GM12878 (cell line): Measurements from ENCODE around the gene TPT1. TPM values are rescaled to one million over a fixed set of nuclear protein-coding genes. Genes with fewer than 3 reads are reported as not detected.

Source experiments
- ATAC-seq: fragments of 200-7000 bp; cut with Tn5 transposase; 3 replicates; pipeline ENCODE4 v1.9.1; 2020; ENCODE audit warnings: mild to moderate bottlenecking, moderate library complexity
- BruUV-seq: library from RNA; stranded (reverse); fragments of 400-500 nt; replicated peaks from 2 replicates; lab custom pipeline; 2021; lab: Mats Ljungman, UMichigan
- CTCF ChIA-PET: fragments of 300-600 bp; sonication (Branson Sonifier 250); formaldehyde crosslinking; extraction: SDS; loops from one replicate; lab custom pipeline; 2021; ENCODE audit warnings: inconsistent platforms; lab: Yijun Ruan, JAX
- POLR2A ChIA-PET: fragments of 350-600 bp; formaldehyde crosslinking; extraction: SDS; loops from one replicate; lab custom pipeline; 2021; ENCODE audit warnings: inconsistent platforms; lab: Charles Lee
- RAD21 ChIA-PET: fragments of 300-600 bp; sonication (Branson Sonifier 250); formaldehyde crosslinking; loops from one replicate; lab custom pipeline; 2023; ENCODE audit warnings: antibody characterized with exemption; ENCODE audit not compliant: unreplicated experiment; lab: Charles Lee
- SMC1A ChIA-PET: fragments of 300-600 bp; sonication (Branson Sonifier 250); formaldehyde crosslinking; loops from one replicate; lab custom pipeline; 2023; ENCODE audit not compliant: unreplicated experiment, uncharacterized antibody; lab: Charles Lee
- DNase-seq: peaks from one replicate; pipeline ENCODE4 v3.0.0-alpha.2; 2011; ENCODE audit warnings: low read depth, low spot score
- FAIRE-seq: peaks from 3 replicates; lab custom pipeline; 2011; peaks lifted over from hg19 to GRCh38; lab: Jason Lieb, UNC
- H2AFZ ChIP-seq: 2 replicates; pipeline ENCODE4 v1.6.0; 2011; ENCODE audit warnings: low read depth, low read length, control low read depth; ENCODE audit not compliant: control insufficient read depth
- H3K27ac ChIP-seq: 2 replicates; pipeline ENCODE4 v1.5.1; 2011; ENCODE audit warnings: control low read depth; ENCODE audit not compliant: control insufficient read depth, insufficient read depth
- H3K27me3 ChIP-seq, 2 experiments: replicated peaks in 1 of 2; 2 replicates each; pipeline versions ENCODE4 v1.6.0 to v1.6.1; 2011; ENCODE audit warnings: low read length in 1 of 2; ENCODE audit not compliant: control insufficient read depth in 2 of 2, insufficient read depth in 2 of 2
- H3K36me3 ChIP-seq, 2 experiments: 2 replicates each; pipeline ENCODE4 v1.5.1; 2011; ENCODE audit warnings: low read length in 1 of 2; ENCODE audit not compliant: control insufficient read depth in 2 of 2, insufficient read depth in 2 of 2
- H3K4me1 ChIP-seq: 2 replicates; pipeline ENCODE4 v1.6.1; 2011; ENCODE audit warnings: mild to moderate bottlenecking, low read length, moderate library complexity, mixed read lengths; ENCODE audit not compliant: control insufficient read depth, insufficient read depth
- H3K4me2 ChIP-seq: 2 replicates; pipeline ENCODE4 v1.6.0; 2011; ENCODE audit warnings: control low read depth; ENCODE audit not compliant: control insufficient read depth, insufficient read depth
- H3K4me3 ChIP-seq: fragments of 200-600 bp; sonication (generic); 2 replicates; pipeline ENCODE4 v1.5.1; 2016
- H3K79me2 ChIP-seq: 2 replicates; pipeline ENCODE4 v1.6.0; 2011; ENCODE audit warnings: low read length; ENCODE audit not compliant: control insufficient read depth, insufficient read depth
- H3K9ac ChIP-seq: 2 replicates; pipeline ENCODE4 v1.8.0; 2011; ENCODE audit warnings: low read length, control low read depth, mixed read lengths; ENCODE audit not compliant: control insufficient read depth, insufficient read depth
- H3K9me3 ChIP-seq: replicated peaks from 3 replicates; pipeline ENCODE4 v1.5.1; 2011; ENCODE audit warnings: mild to moderate bottlenecking, low read length; ENCODE audit not compliant: control insufficient read depth, insufficient read depth
- H4K20me1 ChIP-seq: 2 replicates; pipeline ENCODE4 v1.6.0; 2011; ENCODE audit not compliant: control insufficient read depth, insufficient read depth
- CREM ChIP-seq: IDR thresholded peaks from 2 replicates; pipeline ENCODE4 v1.6.1; 2014; ENCODE audit warnings: antibody characterized with exemption, low read depth
- EED ChIP-seq: sonication (generic); IDR thresholded peaks from 2 replicates; pipeline ENCODE4 v1.6.1; 2016; ENCODE audit warnings: antibody characterized with exemption, low read depth
- ELK1 ChIP-seq: IDR thresholded peaks from 2 replicates; pipeline ENCODE4 v1.6.1; 2012; ENCODE audit warnings: low read depth, low read length, improper control_type of control experiment
- FOS ChIP-seq: IDR thresholded peaks from 3 replicates; pipeline ENCODE4 v1.6.1; 2011; ENCODE audit warnings: borderline replicate concordance; ENCODE audit not compliant: insufficient read length; ENCODE audit errors: extremely low read depth
- MXI1 ChIP-seq: fragments of 150-350 bp; IDR thresholded peaks from 2 replicates; pipeline ENCODE4 v1.6.1; 2011; ENCODE audit warnings: low read depth, mild to moderate bottlenecking, inconsistent platforms, low read length, improper control_type of control experiment
- POU2F2 ChIP-seq: IDR thresholded peaks from 3 replicates; pipeline ENCODE4 v1.6.1; 2011; ENCODE audit warnings: low read depth, mild to moderate bottlenecking, low read length, borderline replicate concordance
- RAD51 ChIP-seq: fragments of 450-650 bp; IDR thresholded peaks from 2 replicates; pipeline ENCODE4 v1.6.1; 2016; ENCODE audit warnings: moderate library complexity, mild to moderate bottlenecking, inconsistent platforms
- REST ChIP-seq: IDR thresholded peaks from 2 replicates; pipeline ENCODE4 v1.6.1; 2012; ENCODE audit warnings: mild to moderate bottlenecking, low read depth, low read length
- SIX5 ChIP-seq: IDR thresholded peaks from 2 replicates; pipeline ENCODE4 v1.6.1; 2011; ENCODE audit warnings: mild to moderate bottlenecking, low read depth, low read length, moderate library complexity; ENCODE audit not compliant: severe bottlenecking
- TAF1 ChIP-seq: IDR thresholded peaks from 2 replicates; pipeline ENCODE4 v1.6.1; 2011; ENCODE audit warnings: mild to moderate bottlenecking, low read depth, low read length, borderline replicate concordance
- TCF7 ChIP-seq: IDR thresholded peaks from 2 replicates; pipeline ENCODE4 v1.6.1; 2014; ENCODE audit warnings: antibody characterized with exemption, borderline replicate concordance
- WGBS: methylation state at CpG from one replicate; pipeline ENCODE4 v1.1.6; 2016; ENCODE audit warnings: low lambda C conversion rate; ENCODE audit not compliant: insufficient replicate concordance, insufficient coverage; ENCODE audit errors: missing lambda C conversion rate; 5-methylcytosine and 5-hydroxymethylcytosine counted together
- in situ Hi-C: fragments of 300-500 bp; cut with MboI; formaldehyde crosslinking; loops from 9 replicates; pipeline ENCODE4 v1.14.3; 2018; ENCODE audit warnings: mixed read lengths
- intact Hi-C: fragments of 100-400 bp; cut with micrococcal nuclease; formaldehyde crosslinking; loops from one replicate; pipeline ENCODE4 v1.14.2; 2022; ENCODE audit not compliant: unreplicated experiment
- polyA plus RNA-seq, 11 experiments: library from polyadenylated mRNA; depleted of rRNA in 4 of 11; unstranded in 6 of 11; stranded (reverse) in 5 of 11; fragments of >200 nt; fragmentation: Nextera tagmentation in 4 of 11; fragmentation: Illumina TruSeq in 1 of 11; extraction: Ambion mirVana in 4 of 11; extraction: Trizol in 1 of 11; gene quantifications; 1 replicate in 1 of 11; 2 replicates in 10 of 11; pipeline versions ENCODE4 v1.2.1 to v1.2.3, GENCODE V29; 2011 to 2016; ENCODE audit warnings: inconsistent platforms in 2 of 11, missing spikeins in 2 of 11, low read depth in 1 of 11
- total RNA-seq, 4 experiments: library from RNA; depleted of rRNA in 3 of 4; stranded (reverse); fragments of >200 nt in 3 of 4; fragmentation: Illumina TruSeq in 1 of 4; extraction: Trizol in 1 of 4; gene quantifications; 2 replicates each; pipeline versions ENCODE4 v1.2.1 to v1.2.3, GENCODE V29; 2013 to 2021

TPT1 gene
- total and polyA plus RNA-seq, 10 of the 15 experiments (the other 5 are each of a cell fraction or from before 2014, with no cell fraction given): 1,038 to 5,925 (median 2,336) TPM

GRCh38 chr13:45302507-45302906 lies 38.5 kb downstream of the TPT1 start:
- Histone ChIP-seq H3K36me3 (no peaks in the 10 kb centered on the region), H4K20me1 (no peaks in the 10 kb centered on the region), H3K4me1 (no peaks in the 10 kb centered on the region; the same call in 1 of the 2 replicates), H3K79me2 (no peaks in the 10 kb centered on the region), H3K27me3 (no peaks in the 10 kb centered on the region), H2AFZ (no peak overlapping the region), H3K4me2 (no peak overlapping the region), H3K4me3 (no peak overlapping the region), H3K9ac (no peak overlapping the region), H3K9me3 (no peaks in the 10 kb centered on the region), H3K27ac (no peak overlapping the region)
- DNase-seq (no peak), ATAC-seq (no peak), FAIRE-seq (no peak)
- in situ Hi-C loops (loop anchor here (25.0 kb wide), 1 partner anchor 815 kb away; no protein-coding TSS in a partner anchor), intact Hi-C loops (no loop called here)
- ChIA-PET CTCF (interaction anchor here (0.6 to 2.5 kb wide), 4 partner anchors 20 to 254 kb away, joined by 4 to 18 read pairs (median 8); no protein-coding TSS in a partner anchor), POLR2A (interaction anchor here (0.7 kb wide), 1 partner anchor 406 kb away, joined by 4 read pairs; no protein-coding TSS in a partner anchor), RAD21 (interaction anchor here (0.6 to 0.8 kb wide), 3 partner anchors 8 to 22 kb away, joined by 3 read pairs; no protein-coding TSS in a partner anchor), SMC1A (interaction anchor here (0.7 to 5.0 kb wide), 4 partner anchors 9 to 255 kb away, joined by 3 to 26 read pairs (median 3); no protein-coding TSS in a partner anchor)
- no TSS peak for BruUV-seq
- TF ChIP-seq POU2F2: no peak
- no peak for TF ChIP-seq RAD51
- no peak for TF ChIP-seq ELK1
- TF ChIP-seq EED: no peak
- TF ChIP-seq TCF7: no peak
- no peak for TF ChIP-seq TAF1
- TF ChIP-seq SIX5: no peak
- TF ChIP-seq MXI1: no peak
- TF ChIP-seq REST: no peak
- no peak for TF ChIP-seq CREM
- TF ChIP-seq FOS: no peak
- 32% methylated on average over 3 of the region's 3 CpGs for WGBS
